Natural killer cell (primary cell): ENCODE data around the gene OLFM2. TPM values are rescaled to one million over a fixed set of nuclear protein-coding genes. Genes with fewer than 3 reads are reported as not detected.

ENCODE experiments used
- ATAC-seq, 3 donors: fragments of 150-1000 bp in 2 of 3; fragments of 200-7000 bp in 1 of 3; cut with Tn5 transposase; 1 replicate in 1 of 3; 2 replicates in 2 of 3; pipeline ENCODE4 v1.10.0; 2021; ENCODE audit warnings: mild to moderate bottlenecking in 2 of 3, moderate library complexity in 2 of 3
- DNase-seq, 2 donors: peaks; one replicate each; pipeline versions ENCODE4 v3.0.0 to v3.0.0-alpha.2; 2013 to 2021; ENCODE audit warnings: mixed read lengths in 1 of 2
- H3K27ac ChIP-seq: one replicate; pipeline ENCODE4 v1.5.1; 2013; ENCODE audit warnings: mild to moderate bottlenecking, low read length
- H3K27me3 ChIP-seq: one replicate; pipeline ENCODE4 v1.6.1; 2013; ENCODE audit warnings: low read length; ENCODE audit not compliant: control insufficient read depth, insufficient read depth
- H3K36me3 ChIP-seq: one replicate; pipeline ENCODE4 v1.6.1; 2013; ENCODE audit warnings: low read length; ENCODE audit not compliant: control insufficient read depth, insufficient read depth
- H3K4me1 ChIP-seq: one replicate; pipeline ENCODE4 v1.6.1; 2013; ENCODE audit warnings: low read length; ENCODE audit not compliant: control insufficient read depth, insufficient read depth
- H3K4me3 ChIP-seq: one replicate; pipeline ENCODE4 v1.5.1; 2013; ENCODE audit warnings: low read length
- H3K9me3 ChIP-seq: one replicate; pipeline ENCODE4 v1.6.1; 2013; ENCODE audit warnings: low read length; ENCODE audit not compliant: control insufficient read depth, insufficient read depth
- H3K27ac Mint-ChIP-seq, 2 donors: one replicate each; pipeline ENCODE4 v1.8.0; 2022; ENCODE audit warnings: mild to moderate bottlenecking in 2 of 2, mixed read lengths in 2 of 2, moderate library complexity in 1 of 2
- H3K27me3 Mint-ChIP-seq, 2 donors: one replicate each; pipeline ENCODE4 v1.8.0; 2022; ENCODE audit warnings: low read depth in 2 of 2, mixed read lengths in 2 of 2
- H3K36me3 Mint-ChIP-seq: one replicate; pipeline ENCODE4 v1.8.0; 2022; ENCODE audit warnings: mixed read lengths
- H3K4me1 Mint-ChIP-seq, 2 donors: one replicate each; pipeline ENCODE4 v1.8.0; 2022; ENCODE audit warnings: mixed read lengths in 2 of 2
- H3K4me3 Mint-ChIP-seq: one replicate; pipeline ENCODE4 v1.8.0; 2022; ENCODE audit warnings: mild to moderate bottlenecking, moderate library complexity, mixed read lengths
- H3K9me3 Mint-ChIP-seq, 2 donors: one replicate each; pipeline ENCODE4 v1.8.0; 2022; ENCODE audit warnings: mixed read lengths in 2 of 2
- CTCF ChIP-seq: fragments of 200-600 bp; IDR thresholded peaks from one replicate; pipeline ENCODE4 v1.8.0; 2022; ENCODE audit warnings: antibody characterized with exemption
- WGBS: methylation state at CpG from one replicate; pipeline ENCODE4 v1.1.7; 2013; ENCODE audit warnings: missing lambda C conversion rate; ENCODE audit not compliant: insufficient coverage; 5-methylcytosine and 5-hydroxymethylcytosine counted together
- intact Hi-C: fragments of 100-400 bp; cut with micrococcal nuclease; formaldehyde crosslinking; loops from one replicate; pipeline ENCODE4 v1.14.2; 2022
- total RNA-seq, 4 donors: library from RNA; stranded (reverse); fragments of 120-200 nt in 1 of 4; gene quantifications; one replicate each; pipeline versions ENCODE4 v1.2.3 to v1.2.4, GENCODE V29; 2013 to 2022

The OLFM2 gene
- total RNA-seq, 3 donors from 2014 or later (not counting 1 experiment from before 2014, with no cell fraction given): 1.5 to 3.3 (median 2.0) TPM

GRCh38 chr19:9968820-9969687, 32.7 kb upstream of the OLFM2 start:
- 81% methylated on average over 8 of the region's 8 CpGs for WGBS
- Mint-ChIP-seq H3K9me3 (no peaks in the 10 kb centered on the region), H3K4me3 (no peak overlapping the region), H3K36me3 (no peaks in the 10 kb centered on the region), H3K27me3 (peaks cover 13 to 27% of the 10 kb centered on the region in 2 donors), H3K4me1 (peaks cover 9 to 13% of the 10 kb centered on the region in 2 donors), H3K27ac (no peak overlapping the region)
- Histone ChIP-seq H3K4me1 (peaks cover 4% of the 10 kb centered on the region), H3K27me3 (no peaks in the 10 kb centered on the region), H3K36me3 (no peaks in the 10 kb centered on the region), H3K4me3 (no peak overlapping the region), H3K9me3 (no peaks in the 10 kb centered on the region), H3K27ac (no peak overlapping the region)
- intact Hi-C loops: no loop called here
- DNase-seq (no peak), ATAC-seq (peak in 1 of 3 donors; percentile 15)
- no peak for TF ChIP-seq CTCF

- H3K27me3 ChIP-seq: no peaks in the 10 kb centered on the region
- no peak for TF ChIP-seq CTCF
Observed at GRCh38 chr19:9967326-9967725, 31.0 kb upstream of the OLFM2 start.

GRCh38 chr19:9966448-9966847, 30.1 kb upstream of the OLFM2 start:
- no peaks in the 10 kb centered on the region for H3K27me3 ChIP-seq
- no peaks in the 10 kb centered on the region for H3K9me3 ChIP-seq
- Mint-ChIP-seq H3K9me3 (no peaks in the 10 kb centered on the region), H3K27ac (no peak overlapping the region), H3K4me3 (no peak overlapping the region), H3K4me1 (peaks cover 0 to 3% of the 10 kb centered on the region in 2 donors), H3K27me3 (peaks cover 13 to 33% of the 10 kb centered on the region in 2 donors), H3K36me3 (no peaks in the 10 kb centered on the region)
- H3K36me3 ChIP-seq: no peaks in the 10 kb centered on the region
- TF ChIP-seq CTCF: no peak
- no peak for ATAC-seq
- 11% methylated on average over 29 of the region's 29 CpGs for WGBS
- no peak for DNase-seq
- intact Hi-C loops: no loop called here
- H3K27ac ChIP-seq: no peak overlapping the region
- H3K4me3 ChIP-seq: no peak overlapping the region
- peaks cover 2% of the 10 kb centered on the region for H3K4me1 ChIP-seq

More at GRCh38 chr19:9967326-9967725, 31.0 kb upstream of the OLFM2 start:
- intact Hi-C loops: no loop called here
- ATAC-seq: no peak
- peaks cover 13 to 32% of the 10 kb centered on the region in 2 donors for H3K27me3 Mint-ChIP-seq
- DNase-seq: no peak
- WGBS: 58% methylated on average over 3 of the region's 4 CpGs
- H3K27ac Mint-ChIP-seq: no peak overlapping the region
- Histone ChIP-seq H3K27ac (no peak overlapping the region), H3K9me3 (no peaks in the 10 kb centered on the region), H3K36me3 (no peaks in the 10 kb centered on the region), H3K4me3 (no peak overlapping the region), H3K4me1 (peaks cover 4% of the 10 kb centered on the region)
- H3K36me3 Mint-ChIP-seq: no peaks in the 10 kb centered on the region
- peaks cover 7 to 11% of the 10 kb centered on the region in 2 donors for H3K4me1 Mint-ChIP-seq
- no peak overlapping the region for H3K4me3 Mint-ChIP-seq
- no peaks in the 10 kb centered on the region for H3K9me3 Mint-ChIP-seq
